Stomach (tissue), 9 donors: ENCODE results near the gene ZFAND6. TPM values are rescaled to one million over a fixed set of nuclear protein-coding genes. Genes with fewer than 3 reads are reported as not detected.

ENCODE experiments used
- DNase-seq, 2 donors: peaks; one replicate each; pipeline versions ENCODE4 v3.0.0 to v3.0.0-alpha.2; 2013 to 2019
- H3K27ac ChIP-seq, 5 donors: fragments of 200-600 bp in 4 of 5; sonication (generic) in 4 of 5; one replicate each; pipeline ENCODE4 v1.5.1; 2013 to 2019; ENCODE audit warnings: mild to moderate bottlenecking in 1 of 5, moderate library complexity in 1 of 5
- H3K27me3 ChIP-seq, 3 donors: fragments of 200-600 bp; sonication (generic); one replicate each; pipeline ENCODE4 v1.5.1; 2017 to 2019; ENCODE audit warnings: mixed run types in 1 of 3
- H3K36me3 ChIP-seq, 4 donors: fragments of 200-600 bp; sonication (generic); 1 replicate in 3 of 4; 2 replicates in 1 of 4; pipeline ENCODE4 v1.5.1; 2016 to 2019
- H3K4me1 ChIP-seq, 4 donors: fragments of 200-600 bp; sonication (generic); one replicate each; pipeline ENCODE4 v1.5.1; 2016 to 2019
- H3K4me3 ChIP-seq, 4 donors: fragments of 200-600 bp; sonication (generic) in 3 of 4; one replicate each; pipeline ENCODE4 v1.5.1; 2016 to 2019; ENCODE audit warnings: mild to moderate bottlenecking in 1 of 4
- H3K9me3 ChIP-seq, 4 donors: fragments of 200-600 bp; sonication (generic); one replicate each; pipeline ENCODE4 v1.5.1; 2016 to 2019
- CTCF ChIP-seq, 7 experiments: fragments of 450-650 bp in 4 of 7; fragments of 200-600 bp in 3 of 7; sonication (generic) in 3 of 7; IDR thresholded peaks; one replicate each; pipeline ENCODE4 v1.5.1; 2016 to 2019; ENCODE audit warnings: antibody characterized with exemption in 7 of 7, control low read depth in 2 of 7, mild to moderate bottlenecking in 1 of 7
- EP300 ChIP-seq: sonication (generic); formaldehyde crosslinking; IDR thresholded peaks from one replicate; pipeline ENCODE4 v1.6.1; 2017; ENCODE audit warnings: antibody characterized with exemption
- POLR2A ChIP-seq, 4 donors: fragments of 450-650 bp; IDR thresholded peaks; one replicate each; pipeline ENCODE4 v1.6.1; 2016; ENCODE audit warnings: antibody characterized with exemption in 4 of 4, control low read depth in 2 of 4, mild to moderate bottlenecking in 1 of 4, moderate library complexity in 1 of 4
- POLR2AphosphoS5 ChIP-seq, 3 donors: sonication (generic); formaldehyde crosslinking; IDR thresholded peaks; one replicate each; pipeline ENCODE4 v1.6.1; 2016; ENCODE audit warnings: antibody characterized with exemption in 3 of 3
- WGBS, 5 donors: extraction: QIAGEN DNeasy Blood & Tissue Kit in 3 of 5; methylation state at CpG; one replicate each; pipeline versions ENCODE4 v1.1.5 to v1.1.7; 2013 to 2018; 5-methylcytosine and 5-hydroxymethylcytosine counted together
- intact Hi-C: fragments of 100-400 bp; cut with DNase I; formaldehyde crosslinking; loops from one replicate; pipeline ENCODE4 v1.15.1; 2023; ENCODE audit warnings: low total_unique reads
- polyA plus RNA-seq, 3 donors: library from polyadenylated mRNA; stranded (reverse); fragments of 200-250 nt; gene quantifications; one replicate each; pipeline ENCODE4 v1.2.3, GENCODE V29; 2013
- total RNA-seq, 5 donors: library from RNA; depleted of rRNA; stranded (reverse); fragments of >200 nt; gene quantifications; one replicate each; pipeline versions ENCODE4 v1.1.0 to v1.2.3, GENCODE V29; 2014 to 2016
- donor health status: healthy with polysubstance abuse.
- donor health status: Bipolar disorder and iron deficiency.
- donor health status: healthy.

The ZFAND6 gene
- total and polyA plus RNA-seq, 8 donors, result 12.2 to 271 (median 66.4) TPM

GRCh38 chr15:80058044-80058443 lies 1.4 kb upstream of the ZFAND6 start:
- WGBS, 5 donors, result 62 to 72% (median 67%) methylated on average over 6 of the region's 6 CpGs
- Histone ChIP-seq H3K4me1 (peaks cover 22 to 35% (median 31%) of the 10 kb centered on the region in 4 donors), H3K4me3 (no peak overlapping the region), H3K36me3 (no peaks in the 10 kb centered on the region), H3K27me3 (no peaks in the 10 kb centered on the region), H3K9me3 (no peaks in the 10 kb centered on the region), H3K27ac (no peak overlapping the region)
- TF ChIP-seq POLR2A (IDR thresholded peaks at IDR 0.05) (no peak), POLR2AphosphoS5 (IDR thresholded peaks at IDR 0.05) (no peak), CTCF (IDR thresholded peaks at IDR 0.05) (no peak)
- no peak for DNase-seq
- intact Hi-C loops, result no loop called here

GRCh38 chr15:80059786-80060355 lies 395 bp downstream of the ZFAND6 start:
- Histone ChIP-seq H3K4me3 (peak overlapping the region; percentile 65 to 97 (median 81)), H3K27me3 (no peaks in the 10 kb centered on the region), H3K27ac (peak overlapping the region; percentile 95 to 100 (median 99)), H3K9me3 (no peaks in the 10 kb centered on the region), H3K4me1 (peaks cover 22 to 44% (median 33%) of the 10 kb centered on the region in 4 donors), H3K36me3 (no peaks in the 10 kb centered on the region)
- WGBS, 5 donors, result 0 to 1% (median 1%) methylated on average over 15 to 71 of the region's 72 CpGs
- peak in 1 of 2 donors; percentile 45 for DNase-seq
- TF ChIP-seq EP300 (no peak), CTCF (IDR thresholded peaks at IDR 0.05) (no peak), POLR2A (IDR thresholded peaks at IDR 0.05) (no peak), POLR2AphosphoS5 (IDR thresholded peaks at IDR 0.05) (no peak)
- intact Hi-C loops, result loop anchor here (10.0 kb wide), 1 partner anchor 95 kb away; the partner anchor contains the start of gene FAH

GRCh38 chr15:80060356-80061006 lies 1.0 kb downstream of the ZFAND6 start:
- peak in 1 of 2 donors; percentile 66 for DNase-seq
- intact Hi-C loops, result loop anchor here (10.0 kb wide), 1 partner anchor 94 kb away; the partner anchor contains the start of gene FAH
- Histone ChIP-seq H3K36me3 (no peaks in the 10 kb centered on the region), H3K27ac (peak overlapping the region; percentile 95 to 100 (median 99)), H3K4me3 (peak overlapping the region; percentile 65 to 97 (median 81)), H3K9me3 (no peaks in the 10 kb centered on the region), H3K27me3 (no peaks in the 10 kb centered on the region), H3K4me1 (peaks cover 22 to 44% (median 33%) of the 10 kb centered on the region in 4 donors)
- WGBS, 5 donors, result 3 to 12% (median 4%) methylated on average over 26 of the region's 26 CpGs
- TF ChIP-seq EP300 (no peak), CTCF (IDR thresholded peaks at IDR 0.05) (peak in 1 of 7 experiments; percentile 24)

DNA sequence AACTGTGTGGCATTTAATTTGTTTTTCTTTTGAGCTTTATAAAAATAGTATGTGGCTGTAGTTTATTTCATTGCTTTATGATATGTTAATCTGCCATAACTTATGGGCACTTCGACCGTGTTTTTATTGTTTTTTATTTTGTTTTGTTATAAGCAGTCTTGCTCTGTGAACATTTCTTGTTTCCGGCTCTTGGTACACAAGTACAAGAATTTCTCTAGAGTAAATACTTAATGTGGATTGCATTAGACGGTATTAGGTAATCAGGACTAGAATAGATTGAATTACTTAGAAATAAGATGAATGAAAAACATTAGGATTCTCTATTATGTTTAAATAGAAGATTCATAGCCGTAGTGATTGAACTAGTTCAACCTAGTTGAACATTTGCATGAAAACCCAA lies 2.1 kb downstream of the ZFAND6 start:
- peak overlapping the region; percentile 3 to 97 (median 79) for H3K4me3 ChIP-seq
- 20 to 32% (median 30%) methylated on average over 5 of the region's 5 CpGs for WGBS, 5 donors

More for the DNA sequence above, 2.1 kb downstream of the ZFAND6 start:
- no peaks in the 10 kb centered on the region for H3K27me3 ChIP-seq
- no peak for DNase-seq
- no peaks in the 10 kb centered on the region for H3K9me3 ChIP-seq
- H3K4me1 ChIP-seq, result peaks cover 22 to 49% (median 33%) of the 10 kb centered on the region in 4 donors
- no peak for TF ChIP-seq CTCF (IDR thresholded peaks at IDR 0.05)
- no peak for TF ChIP-seq POLR2AphosphoS5 (IDR thresholded peaks at IDR 0.05)
- no peak for TF ChIP-seq POLR2A (IDR thresholded peaks at IDR 0.05)
- TF ChIP-seq EP300, result no peak
- no peaks in the 10 kb centered on the region for H3K36me3 ChIP-seq
- intact Hi-C loops, result loop anchor here (10.0 kb wide), 1 partner anchor 93 kb away; the partner anchor contains the start of gene FAH
- H3K27ac ChIP-seq, result peak overlapping the region in 1 of 5 donors; percentile 95
